Panc1 (cell line): ENCODE measurements around the gene MED31.

Source experiments
- CTCF ChIP-seq: fragments of 450-650 bp; IDR thresholded peaks from 2 replicates; pipeline ENCODE4 v1.5.1; 2017; ENCODE audit warnings: mild to moderate bottlenecking
- POLR2AphosphoS5 ChIP-seq: IDR thresholded peaks from 2 replicates; pipeline ENCODE4 v1.6.1; 2012; ENCODE audit warnings: mild to moderate bottlenecking, low read depth, low read length, moderate library complexity
- REST ChIP-seq, 2 experiments: IDR thresholded peaks; 2 replicates each; pipeline ENCODE4 v1.6.1; 2011 to 2012; ENCODE audit warnings: low read depth in 2 of 2, control low read depth in 1 of 2, low read length in 1 of 2, mild to moderate bottlenecking in 1 of 2, moderate library complexity in 1 of 2; ENCODE audit not compliant: insufficient read depth in 1 of 2
- SIN3A ChIP-seq: IDR thresholded peaks from 2 replicates; pipeline ENCODE4 v1.6.1; 2012; ENCODE audit warnings: low read depth, mild to moderate bottlenecking, low read length, moderate library complexity, borderline replicate concordance; ENCODE audit not compliant: insufficient read depth

- TF ChIP-seq CTCF (no peak), REST (IDR thresholded peaks at IDR 0.05; ENCODE audit: insufficient read depth in 1 of 2, low read depth in 2 of 2, low read length in 1 of 2) (no peak), SIN3A (no peak), POLR2AphosphoS5 (no peak)
Measured at GRCh38 chr17:6695051-6695450, 43.6 kb upstream of the MED31 start.
